Sigmoid colon (tissue), 7 donors: Measurements from ENCODE around the gene ANXA3. TPM values are rescaled to one million over a fixed set of nuclear protein-coding genes. Genes with fewer than 3 reads are reported as not detected.

Source experiments
- DNase-seq: peaks from one replicate; pipeline ENCODE4 v3.0.0-alpha.2; 2019
- H3K27ac ChIP-seq, 4 donors: fragments of 200-600 bp; sonication (generic); one replicate each; pipeline ENCODE4 v1.5.1; 2016 to 2019; ENCODE audit warnings: mild to moderate bottlenecking in 1 of 4
- H3K27me3 ChIP-seq, 3 donors: fragments of 200-600 bp; sonication (generic); one replicate each; pipeline ENCODE4 v1.5.1; 2019; ENCODE audit warnings: mild to moderate bottlenecking in 1 of 3
- H3K36me3 ChIP-seq, 4 donors: fragments of 200-600 bp; sonication (generic); one replicate each; pipeline ENCODE4 v1.5.1; 2016 to 2019
- H3K4me1 ChIP-seq, 4 donors: fragments of 200-600 bp; sonication (generic); one replicate each; pipeline ENCODE4 v1.5.1; 2017 to 2019
- H3K4me3 ChIP-seq, 4 donors: fragments of 200-600 bp; sonication (generic); one replicate each; pipeline ENCODE4 v1.5.1; 2017 to 2019; ENCODE audit warnings: mild to moderate bottlenecking in 2 of 4, moderate library complexity in 1 of 4
- H3K9me3 ChIP-seq, 4 donors: fragments of 200-600 bp in 3 of 4; sonication (generic) in 3 of 4; one replicate each; pipeline versions ENCODE4 v1.5.1 to v1.6.1; 2013 to 2019
- EP300 ChIP-seq, 4 donors: sonication (generic); formaldehyde crosslinking; IDR thresholded peaks; one replicate each; pipeline ENCODE4 v1.6.1; 2017; ENCODE audit warnings: antibody characterized with exemption in 4 of 4
- POLR2A ChIP-seq, 2 donors: fragments of 450-650 bp; IDR thresholded peaks; one replicate each; pipeline ENCODE4 v1.6.1; 2016; ENCODE audit warnings: antibody characterized with exemption in 2 of 2, mild to moderate bottlenecking in 2 of 2, moderate library complexity in 2 of 2
- POLR2AphosphoS5 ChIP-seq, 4 donors: sonication (generic); formaldehyde crosslinking; IDR thresholded peaks; one replicate each; pipeline ENCODE4 v1.6.1; 2017; ENCODE audit warnings: antibody characterized with exemption in 4 of 4
- WGBS, 2 donors: extraction: QIAGEN DNeasy Blood & Tissue Kit; methylation state at CpG; one replicate each; pipeline ENCODE4 v1.1.7; 2013; 5-methylcytosine and 5-hydroxymethylcytosine counted together
- intact Hi-C: fragments of 100-400 bp; cut with DNase I; formaldehyde crosslinking; loops from one replicate; pipeline ENCODE4 v1.15.1; 2023
- polyA plus RNA-seq, 3 donors: library from polyadenylated mRNA; stranded (reverse); fragments of 200-250 nt; gene quantifications; one replicate each; pipeline ENCODE4 v1.2.3, GENCODE V29; 2013
- total RNA-seq, 4 donors: library from RNA; depleted of rRNA; stranded (reverse); fragments of >200 nt; gene quantifications; one replicate each; pipeline ENCODE4 v1.1.0, GENCODE V29; 2016
- TF ChIP-seq, protein P1 (sequence below), 4 experiments: fragments of 450-650 bp in 3 of 4; fragments of 200-600 bp in 1 of 4; IDR thresholded peaks; one replicate each; pipeline ENCODE4 v1.5.1; 2016 to 2019; ENCODE audit warnings: antibody characterized with exemption in 4 of 4, mild to moderate bottlenecking in 3 of 4, moderate library complexity in 2 of 4
- donor health status: healthy with polysubstance abuse.
- donor health status: Bipolar disorder and iron deficiency.
- donor health status: healthy.

The ANXA3 gene
- total and polyA plus RNA-seq, 7 donors, result 17.8 to 109 (median 46.4) TPM

DNA sequence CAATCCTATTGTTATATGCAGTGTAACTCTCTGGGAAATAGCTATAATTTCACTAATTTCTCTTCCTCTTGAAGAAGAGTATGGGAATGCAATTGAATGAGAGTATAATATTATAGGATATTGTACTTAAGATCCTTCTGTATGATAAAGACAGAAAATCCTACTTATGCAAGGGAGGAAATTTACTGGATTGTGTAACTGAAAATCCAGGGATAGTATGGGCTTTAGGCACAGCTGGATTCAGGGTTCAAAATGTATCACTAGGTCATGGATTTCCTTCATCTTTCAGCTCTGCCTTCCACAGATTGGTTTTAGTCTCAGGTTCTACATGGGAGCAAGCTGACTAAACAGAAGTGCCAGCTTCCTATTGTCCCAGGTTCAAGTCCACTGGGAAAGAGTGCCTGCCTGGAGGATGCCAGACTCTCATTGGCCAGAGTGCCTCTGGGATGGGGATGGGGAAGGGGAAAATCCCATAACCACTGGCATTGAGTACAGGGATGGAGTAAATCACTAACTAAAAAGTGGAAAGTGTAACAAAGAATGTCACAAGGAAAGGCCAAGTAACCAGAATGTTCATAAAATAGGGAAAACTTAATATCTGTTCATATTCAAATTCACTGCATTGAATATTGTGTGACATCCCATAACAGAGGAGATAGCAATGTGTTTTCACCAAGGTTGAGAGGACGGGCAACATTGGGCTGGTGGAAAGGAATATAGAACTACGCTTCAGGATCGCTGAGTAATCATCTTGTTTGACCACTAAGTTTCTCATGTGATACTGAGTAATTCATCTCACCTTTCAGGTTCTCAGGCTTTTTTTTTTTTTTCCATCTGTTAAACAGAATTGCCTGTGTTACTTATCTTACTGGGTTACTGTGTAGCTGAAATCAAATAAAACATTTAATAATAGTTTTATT is 75.7 kb downstream of the ANXA3 start:
- intact Hi-C loops, result no loop called here
- no peak overlapping the region for H3K4me3 ChIP-seq
- WGBS, 2 donors, result 57 to 79% methylated on average over 3 of the region's 3 CpGs
- no peak for DNase-seq
- H3K36me3 ChIP-seq, result no peaks in the 10 kb centered on the region
- H3K4me1 ChIP-seq, result no peaks in the 10 kb centered on the region
- no peaks in the 10 kb centered on the region for H3K27me3 ChIP-seq
- TF ChIP-seq, protein P1, sequence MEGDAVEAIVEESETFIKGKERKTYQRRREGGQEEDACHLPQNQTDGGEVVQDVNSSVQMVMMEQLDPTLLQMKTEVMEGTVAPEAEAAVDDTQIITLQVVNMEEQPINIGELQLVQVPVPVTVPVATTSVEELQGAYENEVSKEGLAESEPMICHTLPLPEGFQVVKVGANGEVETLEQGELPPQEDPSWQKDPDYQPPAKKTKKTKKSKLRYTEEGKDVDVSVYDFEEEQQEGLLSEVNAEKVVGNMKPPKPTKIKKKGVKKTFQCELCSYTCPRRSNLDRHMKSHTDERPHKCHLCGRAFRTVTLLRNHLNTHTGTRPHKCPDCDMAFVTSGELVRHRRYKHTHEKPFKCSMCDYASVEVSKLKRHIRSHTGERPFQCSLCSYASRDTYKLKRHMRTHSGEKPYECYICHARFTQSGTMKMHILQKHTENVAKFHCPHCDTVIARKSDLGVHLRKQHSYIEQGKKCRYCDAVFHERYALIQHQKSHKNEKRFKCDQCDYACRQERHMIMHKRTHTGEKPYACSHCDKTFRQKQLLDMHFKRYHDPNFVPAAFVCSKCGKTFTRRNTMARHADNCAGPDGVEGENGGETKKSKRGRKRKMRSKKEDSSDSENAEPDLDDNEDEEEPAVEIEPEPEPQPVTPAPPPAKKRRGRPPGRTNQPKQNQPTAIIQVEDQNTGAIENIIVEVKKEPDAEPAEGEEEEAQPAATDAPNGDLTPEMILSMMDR (IDR thresholded peaks at IDR 0.05), result no peak
- TF ChIP-seq EP300 (IDR thresholded peaks at IDR 0.05) (no peak), POLR2AphosphoS5 (IDR thresholded peaks at IDR 0.05) (no peak), POLR2A (IDR thresholded peaks at IDR 0.05) (no peak)
- H3K27ac ChIP-seq, result no peak overlapping the region
- H3K9me3 ChIP-seq, result no peaks in the 10 kb centered on the region

DNA sequence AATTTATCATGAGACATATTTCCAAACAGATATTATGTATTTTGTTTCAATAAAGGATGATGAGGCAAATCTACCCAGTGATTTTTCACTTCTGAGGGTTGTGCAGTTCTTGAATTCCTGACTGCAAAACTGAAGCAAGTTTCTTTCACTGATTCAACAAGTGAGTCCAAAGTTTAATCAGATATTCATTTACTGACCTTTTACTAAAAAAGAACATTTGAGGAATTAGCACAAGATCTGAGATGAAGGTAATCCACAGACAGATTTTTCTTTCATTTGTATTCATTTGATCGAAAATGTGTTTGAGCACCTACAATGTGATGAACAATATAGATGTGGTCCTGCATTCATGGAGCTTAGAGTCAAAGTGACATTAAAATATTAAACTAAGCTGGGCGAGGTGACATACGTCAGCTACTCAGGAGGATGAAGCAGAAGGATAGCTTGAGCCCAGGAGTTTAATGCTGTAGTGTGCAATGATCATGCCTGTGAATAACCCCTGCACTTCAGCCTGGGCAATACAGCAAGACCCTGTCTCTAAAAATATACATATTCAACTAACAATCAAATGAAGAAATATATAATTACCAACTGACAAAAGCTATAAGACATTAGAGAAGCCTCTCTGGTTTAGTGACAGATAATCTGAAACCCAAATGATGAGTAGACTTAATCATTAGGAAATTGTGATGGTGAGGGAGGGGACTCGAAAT is 76.6 kb downstream of the ANXA3 start:
- intact Hi-C loops, result no loop called here

DNA sequence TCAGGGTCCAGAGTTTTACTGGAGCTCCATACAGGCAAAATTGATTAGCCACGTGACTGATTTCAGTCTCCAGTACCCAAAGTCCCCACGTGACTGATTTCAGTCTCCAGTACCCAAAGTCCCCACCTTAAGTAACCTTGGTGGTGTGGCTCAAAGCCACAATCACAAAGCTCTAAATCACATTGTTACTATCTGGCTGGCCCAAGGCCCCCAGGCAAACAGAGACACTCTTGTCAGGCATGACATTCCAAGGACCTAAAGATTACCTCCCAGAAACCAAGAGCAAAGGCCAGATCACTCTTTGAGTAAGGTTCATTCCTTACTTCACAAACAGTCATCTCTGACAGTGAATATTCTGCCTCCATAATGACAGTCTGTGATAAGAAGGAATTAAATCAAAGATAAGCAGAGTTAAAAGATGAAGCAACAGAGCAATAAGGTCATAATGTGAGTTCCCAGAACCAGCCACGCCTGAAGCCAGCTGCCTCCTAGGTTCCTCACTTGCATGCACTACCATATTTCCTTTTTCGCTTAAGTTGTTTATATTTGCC is 78.5 kb downstream of the ANXA3 start:
- no peaks in the 10 kb centered on the region for H3K4me1 ChIP-seq
- H3K27ac ChIP-seq, result no peak overlapping the region
- no peak for DNase-seq
- TF ChIP-seq EP300 (IDR thresholded peaks at IDR 0.05) (no peak), POLR2AphosphoS5 (IDR thresholded peaks at IDR 0.05) (no peak)
- TF ChIP-seq, protein P1 (IDR thresholded peaks at IDR 0.05), result no peak
- intact Hi-C loops, result no loop called here
- no peaks in the 10 kb centered on the region for H3K9me3 ChIP-seq
- no peaks in the 10 kb centered on the region for H3K36me3 ChIP-seq
- 16 to 59% methylated on average over 4 of the region's 4 CpGs for WGBS, 2 donors
- no peak overlapping the region for H3K4me3 ChIP-seq
- no peaks in the 10 kb centered on the region for H3K27me3 ChIP-seq

More for the DNA sequence above, 76.6 kb downstream of the ANXA3 start:
- no peaks in the 10 kb centered on the region for H3K36me3 ChIP-seq
- TF ChIP-seq POLR2A (IDR thresholded peaks at IDR 0.05), result no peak
- TF ChIP-seq, protein P1 (IDR thresholded peaks at IDR 0.05), result no peak
- no peak for TF ChIP-seq EP300 (IDR thresholded peaks at IDR 0.05)
- TF ChIP-seq POLR2AphosphoS5 (IDR thresholded peaks at IDR 0.05), result no peak
- no peaks in the 10 kb centered on the region for H3K27me3 ChIP-seq
- no peak overlapping the region for H3K4me3 ChIP-seq
- no peak overlapping the region for H3K27ac ChIP-seq
- H3K9me3 ChIP-seq, result no peaks in the 10 kb centered on the region
- no peak for DNase-seq
- 87 to 93% methylated on average over 4 of the region's 4 CpGs for WGBS, 2 donors
- H3K4me1 ChIP-seq, result no peaks in the 10 kb centered on the region

DNA sequence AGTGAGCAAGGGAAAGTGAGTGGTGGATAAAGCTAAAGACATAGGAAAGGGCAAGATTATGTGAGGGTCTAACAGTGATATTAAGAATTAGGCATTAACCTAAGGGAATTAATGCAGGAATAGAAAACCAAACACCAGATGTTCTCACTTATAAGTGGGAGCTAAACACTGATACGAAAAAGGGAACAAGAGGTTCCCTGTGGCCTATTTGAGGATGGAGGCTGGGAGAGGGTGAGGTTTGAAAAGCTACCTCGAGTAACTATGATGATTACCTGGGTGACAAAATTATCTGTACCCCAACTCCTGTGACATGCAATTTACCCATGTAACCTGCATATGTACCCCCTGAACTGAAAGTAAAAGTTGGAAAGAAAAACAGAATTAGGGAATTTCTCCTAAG is 79.0 kb downstream of the ANXA3 start:
- 61 to 82% methylated on average over 2 of the region's 2 CpGs for whole genome bisulfite sequencing, 2 donors
- DNase-seq, result no peak
- H3K36me3 ChIP-seq, result no peaks in the 10 kb centered on the region
- H3K27me3 ChIP-seq, result no peaks in the 10 kb centered on the region
- TF ChIP-seq POLR2AphosphoS5 (IDR thresholded peaks at IDR 0.05) (no peak), POLR2A (IDR thresholded peaks at IDR 0.05) (no peak), EP300 (IDR thresholded peaks at IDR 0.05) (no peak)
- TF ChIP-seq, protein P1 (IDR thresholded peaks at IDR 0.05), result no peak
- H3K27ac ChIP-seq, result no peak overlapping the region
- intact Hi-C loops, result no loop called here
- no peaks in the 10 kb centered on the region for H3K4me1 ChIP-seq
- H3K4me3 ChIP-seq, result no peak overlapping the region
- no peaks in the 10 kb centered on the region for H3K9me3 ChIP-seq
